Choroid plexus epithelial cell (primary cell): ENCODE measurements around the gene POU2AF2.

ENCODE experiments used
- DNase-seq: peaks from one replicate; pipeline ENCODE4 v3.0.0-alpha.2; 2010; ENCODE audit warnings: low read depth
- H3K4me3 ChIP-seq: 2 replicates; pipeline ENCODE4 v1.5.1; 2011; ENCODE audit warnings: low read depth, mild to moderate bottlenecking, control low read depth, low read length, moderate library complexity
- CTCF ChIP-seq: conservative IDR thresholded peaks from 2 replicates; pipeline ENCODE4 v1.5.1; 2011; ENCODE audit warnings: low read depth, mild to moderate bottlenecking, control low read depth, inconsistent platforms, low read length, moderate library complexity

The POU2AF2 gene

GRCh38 chr11:111329306-111330204, 84.0 kb downstream of the POU2AF2 start:
- no peak for TF ChIP-seq CTCF
- no peak for DNase-seq
- no peak overlapping the region for H3K4me3 ChIP-seq

- no peak overlapping the region for H3K4me3 ChIP-seq
- DNase-seq: no peak
- no peak for TF ChIP-seq CTCF
Observed at GRCh38 chr11:111330234-111330893, 84.8 kb downstream of the POU2AF2 start.

DNA sequence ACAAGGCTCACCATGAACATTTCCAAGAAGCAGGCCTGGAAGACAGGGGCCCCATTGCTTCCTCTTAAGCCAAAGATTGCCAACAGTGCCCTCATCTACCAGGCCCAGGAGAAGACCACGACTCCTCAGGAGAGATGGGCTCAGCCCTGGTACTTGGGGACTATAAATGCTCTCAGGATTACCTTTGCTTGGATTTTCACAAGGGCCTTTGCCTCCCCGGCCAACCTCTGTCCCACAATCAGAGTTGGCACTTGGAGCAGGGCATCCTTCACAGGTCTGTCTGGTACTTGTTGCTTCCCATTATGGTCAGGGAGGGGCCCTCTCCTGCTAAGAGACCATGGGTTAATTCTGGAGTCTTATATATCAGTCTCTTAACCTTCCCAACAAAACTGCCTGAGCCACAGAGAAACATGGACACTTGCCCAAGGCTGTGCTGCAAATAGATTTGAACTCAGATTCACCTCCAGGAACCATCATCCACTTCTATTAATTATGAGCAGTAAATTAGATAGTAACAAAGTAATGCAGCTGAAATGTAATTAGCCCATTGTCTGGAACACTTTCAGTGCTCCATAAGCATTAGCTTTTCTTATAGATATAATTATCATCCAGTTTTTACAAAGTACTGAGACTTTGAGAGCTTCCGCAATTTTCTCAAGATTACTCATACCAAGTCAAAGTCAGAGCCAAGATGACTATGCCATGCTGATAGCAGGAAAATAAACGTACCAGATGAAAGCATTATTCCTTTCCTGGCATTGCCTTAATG, 86.4 kb downstream of the POU2AF2 start:
- H3K4me3 ChIP-seq: no peak overlapping the region
- DNase-seq: no peak
- no peak for TF ChIP-seq CTCF

- no peak for TF ChIP-seq CTCF
- no peak for DNase-seq
- H3K4me3 ChIP-seq: no peak overlapping the region
Observed at GRCh38 chr11:111334532-111335502, 89.3 kb downstream of the POU2AF2 start.

- no peak overlapping the region for H3K4me3 ChIP-seq
- TF ChIP-seq CTCF: no peak
- no peak for DNase-seq
Observed at GRCh38 chr11:111335549-111335948, 90.0 kb downstream of the POU2AF2 start.
